Naive B cell (primary cell): Measurements from ENCODE around the gene HSF4. TPM values are rescaled to one million over a fixed set of nuclear protein-coding genes. Genes with fewer than 3 reads are reported as not detected.
"Not testable (repeated sequence)": the region's sequence is repeated elsewhere in the genome, so short reads cannot be mapped to it uniquely, and the experiment has no call there.

ENCODE experiments used
- ATAC-seq, 2 donors: fragments of 150-1000 bp; cut with Tn5 transposase; 2 replicates each; pipeline ENCODE4 v1.10.0; 2021; ENCODE audit warnings: low read depth in 2 of 2, mild to moderate bottlenecking in 2 of 2, moderate library complexity in 2 of 2
- DNase-seq: peaks from one replicate; pipeline ENCODE4 v3.0.0; 2022
- H3K27ac Mint-ChIP-seq, 6 donors: one replicate each; pipeline ENCODE4 v1.8.0; 2020 to 2022; ENCODE audit warnings: mild to moderate bottlenecking in 6 of 6, mixed read lengths in 6 of 6, moderate library complexity in 5 of 6, inconsistent platforms in 2 of 6
- H3K27me3 Mint-ChIP-seq, 3 donors: one replicate each; pipeline ENCODE4 v1.8.0; 2021 to 2022; ENCODE audit warnings: mixed read lengths in 3 of 3, mild to moderate bottlenecking in 1 of 3
- H3K36me3 Mint-ChIP-seq, 2 donors: one replicate each; pipeline ENCODE4 v1.8.0; 2020 to 2022; ENCODE audit warnings: mixed read lengths in 2 of 2, inconsistent platforms in 1 of 2, mild to moderate bottlenecking in 1 of 2
- H3K4me1 Mint-ChIP-seq, 3 donors: one replicate each; pipeline ENCODE4 v1.8.0; 2020 to 2022; ENCODE audit warnings: mixed read lengths in 3 of 3, inconsistent platforms in 1 of 3, mild to moderate bottlenecking in 1 of 3, moderate library complexity in 1 of 3
- H3K4me3 Mint-ChIP-seq, 8 donors: one replicate each; pipeline ENCODE4 v1.8.0; 2020 to 2022; ENCODE audit warnings: mild to moderate bottlenecking in 8 of 8, mixed read lengths in 8 of 8, moderate library complexity in 8 of 8, inconsistent platforms in 2 of 8
- H3K9me3 Mint-ChIP-seq, 7 donors: one replicate each; pipeline ENCODE4 v1.8.0; 2020 to 2022; ENCODE audit warnings: mixed read lengths in 7 of 7, mild to moderate bottlenecking in 5 of 7, inconsistent platforms in 2 of 7, moderate library complexity in 1 of 7
- polyA plus RNA-seq, 6 donors: library from polyadenylated mRNA; unstranded; fragments of 300-500 nt; fragmentation: Illumina TruSeq; gene quantifications; one replicate each; pipeline ENCODE4 v1.2.3, GENCODE V29; 2021; ENCODE audit warnings: low read depth in 6 of 6

HSF4 gene
- not detected for polyA plus RNA-seq

DNA sequence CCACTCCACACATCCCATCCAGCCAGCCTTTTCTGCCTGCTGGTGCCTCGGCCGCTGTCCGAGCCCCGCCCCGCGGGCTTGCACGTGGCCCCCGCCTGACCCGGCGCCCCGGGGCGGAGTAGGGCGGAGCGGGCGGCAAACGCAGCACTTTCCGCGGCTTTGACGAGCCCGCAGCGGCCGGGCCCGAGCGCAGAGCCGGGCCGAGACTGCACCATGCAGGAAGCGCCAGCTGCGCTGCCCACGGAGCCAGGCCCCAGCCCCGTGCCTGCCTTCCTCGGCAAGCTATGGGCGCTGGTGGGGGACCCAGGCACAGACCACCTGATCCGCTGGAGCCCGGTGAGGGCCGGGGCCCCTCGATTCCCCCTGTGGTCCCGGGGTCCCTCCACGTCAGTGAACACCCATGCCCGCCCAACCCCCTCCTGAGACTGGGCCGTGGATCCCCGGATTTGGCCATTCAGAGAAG is at the start of gene HSF4:
HSF4 (plus strand) TSS at position 147 of the 463 bp plus-strand sequence; CDS start at position 214, 67 bp downstream.
- Mint-ChIP-seq H3K4me1 (peaks cover 26 to 50% (median 43%) of the 10 kb centered on the region in 3 donors), H3K27me3 (peaks cover 28 to 67% (median 57%) of the 10 kb centered on the region in 3 donors), H3K9me3 (peaks cover 0 to 2% (median 0%) of the 10 kb centered on the region in 7 donors), H3K4me3 (peak within 1 kb of the TSS; percentile 68 to 81 (median 74)), H3K36me3 (peaks cover 0 to 5% of the 10 kb centered on the region in 2 donors), H3K27ac (peak within 1 kb of the TSS in 2 of 6 donors; percentile 66 to 76)
- DNase-seq (no peak), ATAC-seq (no peak)

GRCh38 chr16:67114793-67115192 is 49.8 kb upstream of the HSF4 start:
- Mint-ChIP-seq H3K4me1 (peaks cover 32 to 39% (median 37%) of the 10 kb centered on the region in 3 donors), H3K27me3 (no peaks in the 10 kb centered on the region), H3K9me3 (no peaks in the 10 kb centered on the region), H3K4me3 (peak overlapping the region in 1 of 8 donors; percentile 27), H3K36me3 (peaks cover 0 to 7% of the 10 kb centered on the region in 2 donors), H3K27ac (peak overlapping the region in 2 of 6 donors; percentile 2 to 78)
- no peak for DNase-seq
- ATAC-seq: no peak

DNA sequence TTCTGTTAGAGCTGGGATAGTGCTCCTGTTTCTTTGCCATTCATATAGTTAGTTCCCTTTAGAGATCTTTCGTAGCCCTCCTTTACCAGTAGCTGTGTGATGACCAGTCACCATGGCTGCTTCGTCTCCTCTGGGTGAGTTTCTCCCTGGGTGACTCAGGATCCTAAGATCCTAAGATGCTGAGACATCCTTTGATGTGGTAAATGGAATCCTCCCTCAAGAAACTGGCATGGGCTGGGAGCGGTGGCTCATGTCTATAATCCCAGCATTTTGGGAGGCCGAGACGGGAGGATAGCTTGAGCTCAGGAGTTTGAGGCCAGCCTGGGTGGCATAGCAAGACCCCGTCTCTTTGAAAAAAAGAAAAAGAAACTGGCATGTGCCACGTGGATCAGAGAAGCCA is 48.9 kb upstream of the HSF4 start:
- H3K27me3 Mint-ChIP-seq: no peaks in the 10 kb centered on the region
- peaks cover 0 to 7% of the 10 kb centered on the region in 2 donors for H3K36me3 Mint-ChIP-seq
- no peak overlapping the region for H3K4me3 Mint-ChIP-seq
- DNase-seq: no peak
- peak overlapping the region in 2 of 6 donors; percentile 15 to 68 for H3K27ac Mint-ChIP-seq
- H3K9me3 Mint-ChIP-seq: no peaks in the 10 kb centered on the region
- no peak for ATAC-seq
- H3K4me1 Mint-ChIP-seq: peaks cover 25 to 31% (median 30%) of the 10 kb centered on the region in 3 donors

- peaks cover 0 to 7% of the 10 kb centered on the region in 2 donors for H3K36me3 Mint-ChIP-seq
- no peaks in the 10 kb centered on the region for H3K27me3 Mint-ChIP-seq
- H3K4me1 Mint-ChIP-seq: peaks cover 20 to 22% (median 21%) of the 10 kb centered on the region in 3 donors
- ATAC-seq (no peak), DNase-seq (no peak)
- H3K4me3 Mint-ChIP-seq: no peak overlapping the region
- H3K9me3 Mint-ChIP-seq: no peaks in the 10 kb centered on the region
- peak overlapping the region in 2 of 6 donors; percentile 15 to 41 for H3K27ac Mint-ChIP-seq
These were observed 47.9 kb upstream of the HSF4 start for GRCh38 chr16:67116388-67117311.

DNA sequence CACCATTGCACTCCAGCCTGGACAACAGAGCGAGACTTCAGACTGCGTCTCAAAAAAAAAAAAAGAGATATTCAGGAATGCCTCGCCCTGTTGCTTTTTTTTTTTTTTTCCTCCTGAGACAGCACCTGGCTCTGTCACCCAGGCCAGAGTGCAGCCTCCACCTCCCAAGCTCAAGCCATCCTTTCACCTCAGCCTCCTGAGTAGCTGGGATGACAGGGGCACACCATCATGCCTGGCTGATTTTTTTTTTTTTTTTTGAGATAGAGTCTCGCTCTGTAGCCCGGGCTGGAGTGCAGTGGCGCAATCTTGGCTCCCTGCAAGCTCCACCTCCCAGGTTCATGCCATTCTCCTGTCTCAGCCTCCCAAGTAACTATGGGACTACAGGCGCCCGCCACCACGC is 46.8 kb upstream of the HSF4 start:
- Mint-ChIP-seq H3K27ac (no peak overlapping the region), H3K27me3 (no peaks in the 10 kb centered on the region), H3K4me3 (no peak overlapping the region), H3K9me3 (no peaks in the 10 kb centered on the region), H3K4me1 (peaks cover 12 to 14% (median 13%) of the 10 kb centered on the region in 3 donors), H3K36me3 (peaks cover 0 to 7% of the 10 kb centered on the region in 2 donors)
- DNase-seq (no peak), ATAC-seq (no peak)

- no peak for ATAC-seq
- H3K4me1 Mint-ChIP-seq: peaks cover 2 to 8% (median 7%) of the 10 kb centered on the region in 3 donors
- peaks cover 8 to 13% of the 10 kb centered on the region in 2 donors for H3K36me3 Mint-ChIP-seq
- no peak overlapping the region for H3K4me3 Mint-ChIP-seq
- no peak overlapping the region for H3K27ac Mint-ChIP-seq
- no peaks in the 10 kb centered on the region for H3K27me3 Mint-ChIP-seq
- H3K9me3 Mint-ChIP-seq: no peaks in the 10 kb centered on the region
- no peak for DNase-seq
These were observed 44.5 kb upstream of the HSF4 start for GRCh38 chr16:67120025-67120424.

GRCh38 chr16:67122799-67123198 is 41.7 kb upstream of the HSF4 start:
- H3K9me3 Mint-ChIP-seq, DNase-seq, H3K27me3 Mint-ChIP-seq, ATAC-seq, H3K4me1 Mint-ChIP-seq, H3K27ac Mint-ChIP-seq, H3K4me3 Mint-ChIP-seq: not testable (repeated sequence)
- peaks cover 15% of the 10 kb centered on the region in 2 donors for H3K36me3 Mint-ChIP-seq

DNA sequence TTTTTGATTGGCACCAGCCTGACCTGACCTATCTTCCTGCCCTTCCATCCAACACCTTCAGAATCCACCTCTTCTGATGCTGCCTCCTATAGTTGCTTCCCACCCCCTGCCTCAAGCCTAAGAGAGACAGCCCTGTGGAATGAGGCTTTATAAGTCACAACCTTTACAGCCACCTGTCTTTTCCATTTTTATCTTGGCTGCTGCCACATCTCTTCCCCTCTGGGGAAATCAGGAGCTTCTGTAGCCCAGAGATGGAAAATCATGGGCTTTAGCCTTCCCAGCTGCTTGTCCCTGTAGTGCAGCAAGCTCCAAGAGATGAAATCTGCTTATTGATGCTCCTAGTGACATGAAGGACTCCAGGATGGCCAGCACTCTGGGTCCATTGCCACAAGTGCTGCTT is 36.1 kb upstream of the HSF4 start:
- ATAC-seq (no peak), DNase-seq (no peak)
- no peak overlapping the region for H3K4me3 Mint-ChIP-seq
- peaks cover 29 to 33% of the 10 kb centered on the region in 2 donors for H3K36me3 Mint-ChIP-seq
- peaks cover 2 to 5% (median 4%) of the 10 kb centered on the region in 3 donors for H3K4me1 Mint-ChIP-seq
- H3K27ac Mint-ChIP-seq: peak overlapping the region in 1 of 6 donors; percentile 88
- H3K27me3 Mint-ChIP-seq: no peaks in the 10 kb centered on the region
- H3K9me3 Mint-ChIP-seq: no peaks in the 10 kb centered on the region

DNA sequence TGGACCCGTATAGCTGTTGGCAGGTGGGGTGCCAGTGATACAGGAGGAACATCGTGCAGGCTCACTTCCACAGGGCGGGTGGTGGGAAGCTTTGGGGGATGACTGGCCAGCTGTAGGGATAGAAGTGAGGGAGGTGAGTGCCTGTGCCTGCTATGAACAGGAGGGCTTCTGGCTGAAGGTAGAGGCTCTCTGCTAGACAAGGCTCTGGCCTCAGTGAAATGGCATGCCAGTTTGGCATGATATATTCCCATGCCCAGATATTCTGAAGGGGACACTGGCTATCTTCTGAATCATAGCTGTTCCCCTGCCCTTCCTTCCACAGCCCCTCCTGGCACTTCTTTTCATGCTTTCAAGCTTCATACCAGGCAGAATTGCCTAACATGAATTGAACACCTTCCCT is 35.7 kb upstream of the HSF4 start:
- no peak overlapping the region for H3K4me3 Mint-ChIP-seq
- H3K9me3 Mint-ChIP-seq: no peaks in the 10 kb centered on the region
- peaks cover 25 to 28% of the 10 kb centered on the region in 2 donors for H3K36me3 Mint-ChIP-seq
- peaks cover 0 to 5% (median 0%) of the 10 kb centered on the region in 3 donors for H3K4me1 Mint-ChIP-seq
- DNase-seq (no peak), ATAC-seq (no peak)
- H3K27ac Mint-ChIP-seq: no peak overlapping the region
- no peaks in the 10 kb centered on the region for H3K27me3 Mint-ChIP-seq

- H3K27me3 Mint-ChIP-seq: no peaks in the 10 kb centered on the region
- peaks cover 0 to 5% (median 0%) of the 10 kb centered on the region in 3 donors for H3K4me1 Mint-ChIP-seq
- ATAC-seq (no peak), DNase-seq (no peak)
- H3K9me3 Mint-ChIP-seq: no peaks in the 10 kb centered on the region
- no peak overlapping the region for H3K27ac Mint-ChIP-seq
- H3K36me3 Mint-ChIP-seq: peaks cover 20 to 27% of the 10 kb centered on the region in 2 donors
- H3K4me3 Mint-ChIP-seq: no peak overlapping the region
These were observed 35.1 kb upstream of the HSF4 start for GRCh38 chr16:67129422-67129821.

- Mint-ChIP-seq H3K4me3 (no peak overlapping the region), H3K27ac (no peak overlapping the region), H3K27me3 (no peaks in the 10 kb centered on the region), H3K4me1 (peaks cover 0 to 3% (median 0%) of the 10 kb centered on the region in 3 donors), H3K9me3 (no peaks in the 10 kb centered on the region), H3K36me3 (peaks cover 23 to 24% of the 10 kb centered on the region in 2 donors)
- DNase-seq (no peak), ATAC-seq (no peak)
These were observed 26.9 kb upstream of the HSF4 start for GRCh38 chr16:67137605-67138004.

- ATAC-seq (no peak), DNase-seq (no peak)
- H3K36me3 Mint-ChIP-seq: peaks cover 32 to 52% of the 10 kb centered on the region in 2 donors
- H3K27ac Mint-ChIP-seq: no peak overlapping the region
- no peaks in the 10 kb centered on the region for H3K9me3 Mint-ChIP-seq
- H3K4me1 Mint-ChIP-seq: peaks cover 0 to 3% (median 0%) of the 10 kb centered on the region in 3 donors
- H3K4me3 Mint-ChIP-seq: no peak overlapping the region
- no peaks in the 10 kb centered on the region for H3K27me3 Mint-ChIP-seq
These were observed 23.2 kb upstream of the HSF4 start for GRCh38 chr16:67141391-67141790.

DNA sequence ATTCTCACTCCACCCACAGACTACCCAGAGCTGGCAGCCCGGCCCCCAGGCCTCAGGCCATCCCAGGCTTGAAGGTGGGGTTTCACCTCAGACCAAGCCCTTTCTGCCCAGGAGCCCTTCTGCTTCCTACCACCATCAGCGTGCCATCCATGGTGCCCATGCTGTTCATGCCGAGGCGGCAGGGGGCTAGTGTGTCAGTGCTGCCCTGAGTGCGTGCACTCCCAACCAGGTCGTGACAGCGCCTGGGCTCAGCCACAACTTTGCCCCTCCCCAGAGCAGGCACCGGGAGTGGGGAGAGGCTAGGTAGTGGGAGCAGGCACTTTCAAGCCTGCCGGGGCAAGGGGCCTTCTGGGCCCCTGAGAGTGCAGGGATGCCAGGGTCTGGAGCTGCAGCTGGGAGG is 22.2 kb upstream of the HSF4 start:
- H3K27me3 Mint-ChIP-seq: peaks cover 0 to 2% (median 0%) of the 10 kb centered on the region in 3 donors
- H3K4me3 Mint-ChIP-seq: no peak overlapping the region
- ATAC-seq (no peak), DNase-seq (no peak)
- H3K27ac Mint-ChIP-seq: no peak overlapping the region
- peaks cover 0 to 3% (median 0%) of the 10 kb centered on the region in 3 donors for H3K4me1 Mint-ChIP-seq
- H3K36me3 Mint-ChIP-seq: peaks cover 41 to 57% of the 10 kb centered on the region in 2 donors
- no peaks in the 10 kb centered on the region for H3K9me3 Mint-ChIP-seq

DNA sequence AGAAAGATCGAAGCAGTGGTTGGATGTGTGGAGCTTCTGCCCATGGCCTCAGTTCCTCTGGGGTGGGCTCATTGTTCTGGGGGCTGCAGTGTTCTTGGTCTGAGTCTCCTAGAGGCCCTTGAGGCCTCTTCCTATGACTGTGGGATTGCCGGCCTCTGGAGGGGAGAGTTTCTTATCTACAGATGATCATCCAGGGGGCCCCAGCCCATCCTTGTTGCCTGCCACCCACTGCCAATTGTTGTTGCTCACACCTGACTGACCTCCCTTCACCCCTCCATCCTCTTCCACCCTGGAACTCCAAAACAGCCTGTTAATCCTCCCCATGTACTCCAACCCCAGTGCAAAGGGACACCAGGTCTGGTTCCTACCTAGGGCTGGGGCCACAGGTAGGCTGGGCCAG is 19.6 kb upstream of the HSF4 start:
- no peak overlapping the region for H3K27ac Mint-ChIP-seq
- no peaks in the 10 kb centered on the region for H3K9me3 Mint-ChIP-seq
- H3K4me3 Mint-ChIP-seq: no peak overlapping the region
- H3K27me3 Mint-ChIP-seq: peaks cover 10 to 23% (median 23%) of the 10 kb centered on the region in 3 donors
- H3K36me3 Mint-ChIP-seq: peaks cover 51 to 71% of the 10 kb centered on the region in 2 donors
- ATAC-seq (no peak), DNase-seq (no peak)
- peaks cover 0 to 7% (median 3%) of the 10 kb centered on the region in 3 donors for H3K4me1 Mint-ChIP-seq
